Epithelial cell of umbilical artery (primary cell): Measurements from ENCODE around the gene LEFTY2. TPM values are rescaled to one million over a fixed set of nuclear protein-coding genes. Genes with fewer than 3 reads are reported as not detected.

Experiments used
- total RNA-seq: library from RNA; depleted of rRNA; stranded (reverse); fragments of >200 nt; gene quantifications from 2 replicates; pipeline ENCODE4 v1.2.3, GENCODE V29; 2014

The LEFTY2 gene, protein sequence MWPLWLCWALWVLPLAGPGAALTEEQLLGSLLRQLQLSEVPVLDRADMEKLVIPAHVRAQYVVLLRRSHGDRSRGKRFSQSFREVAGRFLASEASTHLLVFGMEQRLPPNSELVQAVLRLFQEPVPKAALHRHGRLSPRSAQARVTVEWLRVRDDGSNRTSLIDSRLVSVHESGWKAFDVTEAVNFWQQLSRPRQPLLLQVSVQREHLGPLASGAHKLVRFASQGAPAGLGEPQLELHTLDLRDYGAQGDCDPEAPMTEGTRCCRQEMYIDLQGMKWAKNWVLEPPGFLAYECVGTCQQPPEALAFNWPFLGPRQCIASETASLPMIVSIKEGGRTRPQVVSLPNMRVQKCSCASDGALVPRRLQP
- total RNA-seq, result not detected in 2 replicates

DNA sequence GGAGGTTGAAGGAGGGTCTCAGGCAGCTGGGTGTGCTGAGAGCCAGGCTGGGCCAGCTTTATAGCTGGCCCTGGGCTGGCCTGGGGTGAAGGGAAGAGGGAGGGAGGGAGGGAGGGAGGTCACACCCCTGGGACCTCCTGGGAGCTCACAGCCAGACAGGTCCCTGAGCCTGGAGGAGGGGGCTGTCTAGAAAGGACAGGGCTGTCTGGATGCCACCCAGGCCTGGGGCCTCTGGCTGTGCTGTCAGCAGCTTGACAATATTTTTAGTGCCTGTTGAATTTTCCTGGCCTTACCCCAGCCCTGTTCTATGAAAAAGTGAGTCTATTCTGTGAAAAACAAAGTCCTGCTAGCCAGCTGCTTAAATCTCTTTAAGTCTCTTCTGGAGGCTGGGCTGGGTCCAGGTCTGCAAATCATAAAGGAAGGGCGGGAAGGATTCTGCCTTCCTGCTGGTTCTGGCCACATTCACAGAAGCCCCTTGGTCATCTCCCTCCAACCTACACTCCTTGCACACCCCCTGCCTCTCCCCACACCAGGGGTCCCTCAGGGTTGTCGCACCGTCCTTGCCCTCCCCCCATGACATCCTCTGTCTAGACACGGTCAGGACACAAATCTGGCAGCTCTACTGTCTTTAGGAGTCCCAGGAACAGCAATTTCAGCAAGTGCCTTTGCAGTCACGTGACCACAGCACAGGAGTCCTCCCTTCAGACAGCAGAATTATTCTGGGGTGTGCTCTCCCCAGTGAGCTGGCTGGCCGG is at the start of gene LEFTY2:
Gene LEFTY2, minus strand, starts transcription at position 34 of the 755 bp plus-strand sequence. CDS start 80 bp downstream, outside the sequence.

DNA sequence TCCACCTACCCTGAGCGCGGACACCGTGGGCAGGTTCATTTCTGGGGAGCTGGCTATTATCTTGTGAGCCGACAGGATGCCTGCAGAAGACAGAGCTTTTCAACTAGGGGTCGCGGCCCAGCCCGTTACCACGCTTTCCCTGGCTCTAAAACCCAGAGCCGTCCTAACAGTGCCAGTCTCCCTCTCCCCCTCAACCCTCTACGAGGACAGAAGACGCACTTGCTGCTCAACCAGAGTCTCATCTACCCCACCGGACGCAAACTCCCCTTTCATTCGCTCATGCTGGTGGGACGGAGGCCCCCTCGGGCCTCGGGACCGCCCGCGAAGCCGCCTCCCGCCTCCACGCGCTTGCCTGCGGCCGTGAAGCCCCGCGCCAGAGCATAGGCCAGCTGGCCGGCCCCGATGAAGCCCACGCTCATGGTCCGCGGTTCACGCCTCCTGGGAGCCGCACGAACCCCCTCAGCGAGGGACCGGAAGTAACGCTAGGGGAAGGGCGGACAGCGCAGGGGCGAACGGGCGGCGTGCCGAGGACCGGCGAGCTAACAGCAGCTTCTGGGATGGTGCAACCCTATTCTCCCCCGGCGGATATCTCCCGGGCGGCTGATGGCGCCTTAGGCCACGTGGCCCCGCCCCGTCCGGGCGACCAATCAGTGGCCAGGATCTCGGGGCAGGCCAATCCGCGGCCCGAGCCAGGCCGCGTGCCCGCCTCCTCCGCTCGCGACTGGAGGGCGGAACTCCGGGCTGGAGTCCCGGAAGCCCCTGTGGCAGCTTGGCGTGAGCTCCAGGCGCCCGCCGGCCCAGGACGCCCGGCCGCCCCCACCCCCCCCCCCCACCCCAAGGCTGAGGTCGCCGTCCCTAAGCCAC is 17.1 kb downstream of the LEFTY2 start, which contains the start of gene PYCR2:
Gene PYCR2, minus strand, starts transcription at position 559 of the 864 bp plus-strand sequence. Its CDS starts 140 bp downstream, at position 419.

DNA sequence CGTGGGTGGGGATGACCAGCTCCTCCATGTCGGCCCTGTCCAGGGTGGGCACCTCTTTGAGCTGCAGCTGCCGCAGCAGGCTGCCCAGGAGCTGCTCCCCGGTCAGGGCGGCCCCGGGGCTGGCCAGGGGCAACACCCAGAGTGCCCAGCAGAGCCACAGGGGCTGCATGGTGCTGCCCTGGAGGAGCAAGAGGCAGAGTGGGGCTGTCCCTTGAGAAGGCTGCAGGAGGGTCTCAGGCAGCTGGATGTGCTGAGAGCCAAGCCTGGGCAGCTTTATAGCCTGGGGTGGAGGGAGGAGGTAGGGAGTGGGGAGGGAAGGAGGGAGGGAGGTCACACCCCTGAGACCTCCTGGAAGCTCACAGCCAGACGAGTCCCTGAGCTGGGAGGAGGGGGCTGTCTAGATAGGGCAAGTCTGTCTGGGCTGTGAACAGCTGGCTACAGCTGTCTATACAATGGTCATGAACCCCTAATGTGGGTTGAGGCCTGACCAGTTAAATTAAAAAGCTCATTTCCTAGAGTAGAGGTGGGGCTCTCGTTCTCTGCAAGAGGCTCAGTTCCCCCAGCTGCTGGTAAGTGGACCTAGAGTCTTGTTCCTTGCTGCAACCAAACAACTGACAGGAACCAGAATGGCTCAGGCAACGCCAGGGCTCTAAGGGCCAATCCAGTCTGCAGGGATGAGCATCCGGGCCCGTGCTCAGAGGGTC is 52.0 kb downstream of the LEFTY2 start, which contains the start of gene LEFTY1:
Gene LEFTY1, minus strand, starts transcription at position 249 of the 704 bp plus-strand sequence. Its CDS starts 80 bp downstream, at position 169.

Other genes with a start within 250 kb of the LEFTY2 start
- 303 and 378 TPM in 2 replicates for gene SRP9, start 163.4 kb downstream of the LEFTY2 start, total RNA-seq
- 2.9 and 7.9 TPM in 2 replicates for gene EPHX1, start 131.1 kb downstream of the LEFTY2 start, total RNA-seq
- gene TMEM63A, start 58.8 kb downstream of the LEFTY2 start, total RNA-seq, result 5.8 and 15.8 TPM in 2 replicates
- under 0.01 TPM in 1 of 2 replicates, not detected in the other for gene LEFTY1, start 52.1 kb downstream of the LEFTY2 start, total RNA-seq
- 37.7 and 46.8 TPM in 2 replicates for gene PYCR2, start 17.0 kb downstream of the LEFTY2 start, total RNA-seq
- 28.9 and 31.9 TPM in 2 replicates for gene SDE2, start 58.1 kb upstream of the LEFTY2 start, total RNA-seq
- gene H3-3A, start 121.5 kb upstream of the LEFTY2 start, total RNA-seq, result 189 and 217 TPM in 2 replicates
- gene ACBD3, start 245.5 kb upstream of the LEFTY2 start, total RNA-seq, result 51.6 and 59.0 TPM in 2 replicates